IMR-90 (cell line): Measurements from ENCODE around the gene MROH8. TPM values are rescaled to one million over a fixed set of nuclear protein-coding genes. Genes with fewer than 3 reads are reported as not detected.

Source experiments
- ATAC-seq: fragments of 200-7000 bp; cut with Tn5 transposase; 2 replicates; pipeline ENCODE4 v1.9.1; 2020; ENCODE audit warnings: low read depth, mild to moderate bottlenecking, moderate library complexity
- BruUV-seq: library from RNA; stranded (reverse); fragments of 400-500 nt; replicated peaks from 2 replicates; lab custom pipeline; 2021; lab: Mats Ljungman, UMichigan
- CTCF ChIA-PET: fragments of 300-600 bp; formaldehyde crosslinking; extraction: SDS; loops from one replicate; lab custom pipeline; 2021; ENCODE audit warnings: antibody characterized with exemption; lab: Yijun Ruan, JAX
- POLR2A ChIA-PET: fragments of 300-600 bp; sonication (Branson Sonifier 250); formaldehyde crosslinking; loops from one replicate; lab custom pipeline; 2022; ENCODE audit warnings: antibody characterized with exemption; ENCODE audit not compliant: unreplicated experiment; lab: Charles Lee
- DNase-seq: peaks from one replicate; pipeline ENCODE4 v3.0.0; 2013
- H2AFZ ChIP-seq: replicated peaks from 2 replicates; pipeline ENCODE3; 2013; ENCODE audit warnings: low read length, mild to moderate bottlenecking; ENCODE audit not compliant: poor library complexity
- H2AK5ac ChIP-seq: 2 replicates; pipeline ENCODE4 v1.6.1; 2013; ENCODE audit warnings: low read depth, low read length, inconsistent platforms
- H2AK9ac ChIP-seq: replicated peaks from 2 replicates; pipeline ENCODE3; 2013; ENCODE audit warnings: mild to moderate bottlenecking, low read depth, low read length, moderate library complexity; ENCODE audit not compliant: poor library complexity
- H2BK120ac ChIP-seq: 2 replicates; pipeline ENCODE4 v1.6.1; 2013; ENCODE audit warnings: low read depth, low read length, inconsistent platforms
- H2BK15ac ChIP-seq: 3 replicates; pipeline ENCODE4 v1.6.1; 2013; ENCODE audit warnings: low read depth, low read length, inconsistent platforms
- H2BK20ac ChIP-seq: 2 replicates; pipeline ENCODE4 v1.6.1; 2013; ENCODE audit warnings: low read depth, mild to moderate bottlenecking, inconsistent platforms, low read length, moderate library complexity
- H2BK5ac ChIP-seq: 2 replicates; pipeline ENCODE4 v1.6.1; 2013; ENCODE audit warnings: mild to moderate bottlenecking, low read depth, low read length, inconsistent platforms; ENCODE audit not compliant: poor library complexity, severe bottlenecking
- H3K14ac ChIP-seq: replicated peaks from 2 replicates; pipeline ENCODE4 v1.6.1; 2013; ENCODE audit warnings: low read depth, low read length, inconsistent platforms
- H3K18ac ChIP-seq: 2 replicates; pipeline ENCODE4 v1.6.1; 2013; ENCODE audit warnings: low read depth, low read length, control low read depth
- H3K23ac ChIP-seq: 2 replicates; pipeline ENCODE4 v1.6.1; 2013; ENCODE audit warnings: low read depth, low read length, inconsistent platforms
- H3K27ac ChIP-seq: 2 replicates; pipeline ENCODE4 v1.5.1; 2013; ENCODE audit warnings: mild to moderate bottlenecking, control low read depth, low read length; ENCODE audit not compliant: insufficient read depth
- H3K27me3 ChIP-seq: 2 replicates; pipeline ENCODE4 v1.6.1; 2013; ENCODE audit warnings: low read length; ENCODE audit not compliant: control insufficient read depth, insufficient read depth
- H3K36me3 ChIP-seq: 2 replicates; pipeline ENCODE4 v1.6.1; 2013; ENCODE audit warnings: low read length, mixed read lengths; ENCODE audit not compliant: control insufficient read depth, insufficient read depth
- H3K4ac ChIP-seq: 2 replicates; pipeline ENCODE4 v1.6.1; 2013; ENCODE audit warnings: low read depth, low read length, inconsistent platforms
- H3K4me1 ChIP-seq: 2 replicates; pipeline ENCODE4 v1.6.1; 2013; ENCODE audit warnings: low read length, mixed read lengths; ENCODE audit not compliant: control insufficient read depth, insufficient read depth
- H3K4me2 ChIP-seq: 2 replicates; pipeline ENCODE4 v1.6.1; 2013; ENCODE audit warnings: low read depth, mild to moderate bottlenecking, control low read depth, low read length, moderate library complexity
- H3K4me3 ChIP-seq: 2 replicates; pipeline ENCODE4 v1.5.1; 2013; ENCODE audit warnings: low read depth, mild to moderate bottlenecking, control low read depth, low read length, moderate library complexity; ENCODE audit not compliant: insufficient read depth
- H3K56ac ChIP-seq: 2 replicates; pipeline ENCODE4 v1.6.1; 2013; ENCODE audit warnings: low read length, inconsistent platforms; ENCODE audit not compliant: insufficient read depth; ENCODE audit errors: extremely low read depth
- H3K79me1 ChIP-seq, 2 experiments: 2 replicates each; pipeline ENCODE4 v1.6.1; 2013; ENCODE audit warnings: low read length in 2 of 2, inconsistent platforms in 1 of 2, low read depth in 1 of 2
- H3K9ac ChIP-seq: 2 replicates; pipeline ENCODE4 v1.6.1; 2013; ENCODE audit warnings: low read depth, low read length, control low read depth
- H3K9me1 ChIP-seq: 2 replicates; pipeline ENCODE4 v1.6.1; 2013; ENCODE audit warnings: low read length, inconsistent platforms; ENCODE audit not compliant: insufficient read depth
- H3K9me3 ChIP-seq: 2 replicates; pipeline ENCODE4 v1.6.1; 2013; ENCODE audit warnings: low read length; ENCODE audit not compliant: control insufficient read depth, insufficient read depth
- H4K20me1 ChIP-seq: 2 replicates; pipeline ENCODE4 v1.6.1; 2013; ENCODE audit warnings: low read length, inconsistent platforms; ENCODE audit not compliant: insufficient read depth
- H4K5ac ChIP-seq: 2 replicates; pipeline ENCODE4 v1.6.1; 2013; ENCODE audit warnings: mild to moderate bottlenecking, low read depth, low read length, control low read depth
- H4K8ac ChIP-seq, 2 experiments: 2 replicates each; pipeline ENCODE4 v1.6.1; 2013; ENCODE audit warnings: low read depth in 2 of 2, low read length in 2 of 2, control low read depth in 1 of 2, inconsistent platforms in 1 of 2
- H4K91ac ChIP-seq: 2 replicates; pipeline ENCODE4 v1.6.1; 2013; ENCODE audit warnings: low read depth, low read length, inconsistent platforms; ENCODE audit not compliant: insufficient read depth
- BHLHE40 ChIP-seq: fragments of 150-350 bp; IDR thresholded peaks from 2 replicates; pipeline ENCODE4 v1.6.1; 2016; ENCODE audit warnings: mild to moderate bottlenecking, low read depth, low read length
- MAZ ChIP-seq: IDR thresholded peaks from 2 replicates; pipeline ENCODE4 v1.6.1; 2012; ENCODE audit warnings: low read depth, mild to moderate bottlenecking, low read length, improper control_type of control experiment, moderate library complexity, borderline replicate concordance
- RFX5 ChIP-seq: IDR thresholded peaks from 2 replicates; pipeline ENCODE4 v1.8.0; 2012; ENCODE audit warnings: low read depth, mild to moderate bottlenecking, low read length, moderate library complexity
- WGBS, 2 experiments: methylation state at CpG; one replicate each; pipeline versions ENCODE4 v1.1.5 to v1.1.7; 2013; ENCODE audit warnings: missing lambda C conversion rate in 2 of 2; ENCODE audit not compliant: insufficient read length in 1 of 2; ENCODE audit errors: extremely low coverage in 2 of 2; 5-methylcytosine and 5-hydroxymethylcytosine counted together
- dilution Hi-C: fragments of 300-500 bp; cut with HindIII; formaldehyde crosslinking; loops from one replicate; pipeline ENCODE4 v1.14.3; 2018; ENCODE audit warnings: low sequenced_read_pairs; ENCODE audit not compliant: unreplicated experiment
- in situ Hi-C: fragments of 300-500 bp; cut with MboI; formaldehyde crosslinking; loops from 3 replicates; pipeline ENCODE4 v1.14.3; 2019; ENCODE audit warnings: low sequenced_read_pairs, inconsistent platforms, mixed read lengths
- intact Hi-C: fragments of 100-400 bp; cut with micrococcal nuclease; formaldehyde crosslinking; loops from 2 replicates; pipeline ENCODE4 v1.10.0; 2022
- polyA plus RNA-seq, 3 experiments: library from polyadenylated mRNA; depleted of rRNA; stranded (reverse); fragments of >200 nt; gene quantifications; 2 replicates each; pipeline ENCODE4 v1.2.3, GENCODE V29; 2012; ENCODE audit warnings: low replicate concordance in 1 of 3
- total RNA-seq: library from RNA; depleted of rRNA; stranded (reverse); fragments of >200 nt; gene quantifications from 2 replicates; pipeline ENCODE4 v1.2.3, GENCODE V29; 2012

The MROH8 gene
- total and polyA plus RNA-seq, 2 of the 4 experiments (the other 2 are of a cell fraction) = 1.3 to 1.8 TPM

DNA sequence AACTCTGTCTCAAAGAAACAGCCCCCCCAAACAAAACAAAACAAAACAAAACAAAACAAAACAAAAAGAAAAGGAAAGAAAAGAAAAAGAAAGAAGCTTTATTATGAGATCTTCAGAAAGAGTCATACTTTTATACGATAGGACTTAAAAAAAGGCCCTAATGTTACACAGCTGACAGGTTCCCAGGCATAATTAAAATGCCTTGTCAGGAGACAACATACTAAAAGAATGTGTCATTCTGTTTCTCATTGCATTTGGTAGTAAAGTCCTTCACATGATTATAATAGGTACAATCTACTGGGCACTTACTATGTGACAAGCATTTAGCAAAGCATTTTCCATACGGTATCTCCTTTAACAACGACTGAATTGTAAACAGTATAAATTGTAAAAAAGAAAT, 36.6 kb downstream of the MROH8 start:
- H3K23ac ChIP-seq = no peak overlapping the region
- no peaks in the 10 kb centered on the region for H3K27me3 ChIP-seq
- dilution Hi-C loops (no loop called here), intact Hi-C loops (no loop called here), in situ Hi-C loops (no loop called here)
- no peak overlapping the region for H2BK20ac ChIP-seq
- H3K56ac ChIP-seq = no peak overlapping the region
- H2AFZ ChIP-seq = no peak overlapping the region
- H4K91ac ChIP-seq = no peak overlapping the region
- H2BK5ac ChIP-seq = no peak overlapping the region
- no peaks in the 10 kb centered on the region for H4K20me1 ChIP-seq
- no peak overlapping the region for H3K14ac ChIP-seq
- H3K79me1 ChIP-seq = no peaks in the 10 kb centered on the region
- no TSS peak for BruUV-seq
- DNase-seq (peak; percentile 6), ATAC-seq (peak; percentile 14; the same call in 1 of the 2 replicates)
- POLR2A ChIA-PET = no interaction called here
- H3K9ac ChIP-seq = no peak overlapping the region
- no peaks in the 10 kb centered on the region for H3K9me3 ChIP-seq
- no CpG with 5 or more reads among the region's 3 CpGs for WGBS, 2 experiments
- CTCF ChIA-PET = no interaction called here
- H4K8ac ChIP-seq = no peak overlapping the region
- no peak overlapping the region for H3K4me2 ChIP-seq
- no peak overlapping the region for H3K18ac ChIP-seq
- TF ChIP-seq BHLHE40 = no peak
- no peak for TF ChIP-seq MAZ
- TF ChIP-seq RFX5 = no peak
- no peak overlapping the region for H2BK15ac ChIP-seq
- no peak overlapping the region for H2AK9ac ChIP-seq
- H3K36me3 ChIP-seq = no peaks in the 10 kb centered on the region
- no peak overlapping the region for H3K4me3 ChIP-seq
- H3K9me1 ChIP-seq = no peaks in the 10 kb centered on the region
- no peaks in the 10 kb centered on the region for H3K4me1 ChIP-seq
- H2AK5ac ChIP-seq = no peak overlapping the region
- H3K27ac ChIP-seq = no peak overlapping the region
- no peak overlapping the region for H2BK120ac ChIP-seq
- no peak overlapping the region for H3K4ac ChIP-seq
- H4K5ac ChIP-seq = no peak overlapping the region
